GM23338 (cell line): ENCODE data around the gene PDZD7. TPM values are rescaled to one million over a fixed set of nuclear protein-coding genes. Genes with fewer than 3 reads are reported as not detected.

Experiments used
- ATAC-seq: fragments of 200-7000 bp; cut with Tn5 transposase; 3 replicates; pipeline ENCODE4 v1.9.1; 2020
- DNase-seq: peaks from one replicate; pipeline ENCODE4 v3.0.0-alpha.2; 2015; ENCODE audit warnings: low spot score
- H2AFZ ChIP-seq: fragments of 200-600 bp; sonication (generic); 2 replicates; pipeline ENCODE4 v1.8.0; 2016; ENCODE audit warnings: antibody characterized with exemption, mild to moderate bottlenecking, moderate library complexity
- H3F3A ChIP-seq: fragments of 200-600 bp; sonication (generic); replicated peaks from 2 replicates; pipeline ENCODE4 v1.8.0; 2017; ENCODE audit warnings: antibody characterized with exemption, mixed run types, low read depth
- H3K27ac ChIP-seq: fragments of 200-600 bp; sonication (generic); 2 replicates; pipeline ENCODE4 v1.6.1; 2016; ENCODE audit warnings: low read depth
- H3K27me3 ChIP-seq: fragments of 200-600 bp; sonication (generic); 2 replicates; pipeline ENCODE4 v1.8.0; 2016; ENCODE audit warnings: mild to moderate bottlenecking, mixed run types, moderate library complexity; ENCODE audit not compliant: insufficient read depth
- H3K36me3 ChIP-seq: fragments of 200-600 bp; sonication (generic); 2 replicates; pipeline ENCODE4 v1.8.0; 2016; ENCODE audit warnings: mild to moderate bottlenecking; ENCODE audit not compliant: insufficient read depth
- H3K4me1 ChIP-seq: fragments of 200-600 bp; sonication (generic); 2 replicates; pipeline ENCODE4 v1.8.0; 2016; ENCODE audit warnings: mild to moderate bottlenecking, moderate library complexity; ENCODE audit not compliant: insufficient read depth
- H3K4me2 ChIP-seq: fragments of 200-600 bp; sonication (generic); 2 replicates; pipeline ENCODE4 v1.7.1; 2017; ENCODE audit warnings: mixed run types
- H3K4me3 ChIP-seq: fragments of 200-600 bp; sonication (generic); 2 replicates; pipeline ENCODE4 v1.6.1; 2016; ENCODE audit warnings: mixed run types
- H3K79me2 ChIP-seq: fragments of 200-600 bp; sonication (generic); replicated peaks from 2 replicates; pipeline ENCODE4 v1.8.0; 2017; ENCODE audit warnings: mild to moderate bottlenecking; ENCODE audit not compliant: insufficient read depth
- H3K9me2 ChIP-seq: fragments of 200-600 bp; sonication (generic); 2 replicates; pipeline ENCODE4 v1.8.0; 2017; ENCODE audit not compliant: insufficient read depth
- H4K20me1 ChIP-seq: fragments of 200-600 bp; sonication (generic); replicated peaks from 2 replicates; pipeline ENCODE4 v1.8.0; 2017; ENCODE audit warnings: mild to moderate bottlenecking; ENCODE audit not compliant: insufficient read depth
- H3K27ac Mint-ChIP-seq: 2 replicates; pipeline ENCODE4 v1.8.0; 2020; ENCODE audit warnings: inconsistent platforms, mild to moderate bottlenecking, moderate library complexity, mixed read lengths
- H3K27me3 Mint-ChIP-seq: 3 replicates; pipeline ENCODE4 v1.8.0; 2022; ENCODE audit warnings: low read depth, mild to moderate bottlenecking, moderate library complexity, mixed read lengths, inconsistent platforms; ENCODE audit not compliant: insufficient read depth, poor library complexity
- H3K36me3 Mint-ChIP-seq: 3 replicates; pipeline ENCODE4 v1.8.0; 2021; ENCODE audit warnings: low read depth, mild to moderate bottlenecking, inconsistent platforms, moderate library complexity, mixed read lengths
- H3K4me1 Mint-ChIP-seq: 3 replicates; pipeline ENCODE4 v1.8.0; 2020; ENCODE audit warnings: mild to moderate bottlenecking, inconsistent platforms, mixed read lengths
- H3K4me3 Mint-ChIP-seq: 3 replicates; pipeline ENCODE4 v1.8.0; 2021; ENCODE audit warnings: moderate library complexity, mild to moderate bottlenecking, inconsistent platforms, mixed read lengths
- H3K9me3 Mint-ChIP-seq: 3 replicates; pipeline ENCODE4 v1.8.0; 2020; ENCODE audit warnings: moderate library complexity, mild to moderate bottlenecking, inconsistent platforms, mixed read lengths
- CREB1 ChIP-seq: fragments of 250-450 bp; sonication (Bioruptor Pico); IDR thresholded peaks from 2 replicates; pipeline ENCODE4 v1.5.0; 2020; ENCODE audit warnings: low read depth, mild to moderate bottlenecking, moderate library complexity
- CTCF ChIP-seq, 2 experiments: fragments of 200-600 bp in 1 of 2; sonication (generic) in 1 of 2; conservative IDR thresholded peaks; 2 replicates each; pipeline versions ENCODE4 v1.5.1 to v1.6.1; 2016 to 2017; ENCODE audit warnings: antibody characterized with exemption in 2 of 2, low read depth in 2 of 2, mild to moderate bottlenecking in 2 of 2, moderate library complexity in 1 of 2
- EZH2phosphoT487 ChIP-seq: fragments of 200-600 bp; sonication (generic); IDR thresholded peaks from one replicate; pipeline ENCODE4 v1.8.1; 2018; ENCODE audit warnings: antibody characterized with exemption; ENCODE audit not compliant: unreplicated experiment
- JUNB ChIP-seq: IDR thresholded peaks from one replicate; pipeline ENCODE4 v1.6.1; 2016; ENCODE audit warnings: antibody characterized with exemption; ENCODE audit not compliant: unreplicated experiment
- NANOG ChIP-seq: IDR thresholded peaks from 2 replicates; pipeline ENCODE4 v1.6.1; 2016; ENCODE audit warnings: antibody characterized with exemption, borderline replicate concordance
- ZNF462 ChIP-seq: fragments of 250-450 bp; sonication (Bioruptor Pico); IDR thresholded peaks from 2 replicates; pipeline ENCODE4 v1.5.0; 2020; ENCODE audit warnings: mild to moderate bottlenecking, moderate library complexity
- polyA plus RNA-seq: library from polyadenylated mRNA; unstranded; fragments of >200 nt; fragmentation: Nextera tagmentation; extraction: Ambion mirVana; gene quantifications from 2 replicates; pipeline ENCODE4 v1.2.1, GENCODE V29; 2016
- total RNA-seq: library from RNA; depleted of rRNA; stranded (reverse); fragments of >200 nt; shearing (Covaris generic); gene quantifications from 2 replicates; pipeline ENCODE4 v1.2.3, GENCODE V29; 2014

The PDZD7 gene
- total and polyA plus RNA-seq, 2 experiments from 2014 or later = 1.7 to 2.3 TPM

- TF ChIP-seq ZNF462 (CRISPR knock-in tag) (no peak), NANOG (no peak), JUNB (no peak), EZH2phosphoT487 (no peak), CREB1 (CRISPR knock-in tag) (no peak)
These were observed 23.9 kb upstream of the PDZD7 start (continued) for GRCh38 chr10:101054876-101055275.

GRCh38 chr10:101054351-101054750, 23.4 kb upstream of the PDZD7 start:
- no peak overlapping the region for H3K4me3 ChIP-seq
- no peak overlapping the region for H3K4me2 ChIP-seq
- H3K9me2 ChIP-seq = no peaks in the 10 kb centered on the region
- peaks cover 42% of the 10 kb centered on the region for H3K27me3 ChIP-seq
- Mint-ChIP-seq H3K27ac (no peak overlapping the region), H3K4me1 (peaks cover 10% of the 10 kb centered on the region), H3K27me3 (peaks cover 36% of the 10 kb centered on the region), H3K4me3 (no peak overlapping the region), H3K36me3 (no peaks in the 10 kb centered on the region; the same call in 2 of the 3 replicates), H3K9me3 (no peaks in the 10 kb centered on the region)
- peaks cover 11% of the 10 kb centered on the region for H3K4me1 ChIP-seq
- ATAC-seq (no peak), DNase-seq (no peak)
- peaks cover 13% of the 10 kb centered on the region; the same call in 1 of the 2 replicates for H3K79me2 ChIP-seq
- peaks cover 1% of the 10 kb centered on the region for H3F3A ChIP-seq
- H3K36me3 ChIP-seq = no peaks in the 10 kb centered on the region
- no peak overlapping the region for H2AFZ ChIP-seq
- H3K27ac ChIP-seq = no peak overlapping the region
- peaks cover 38% of the 10 kb centered on the region for H4K20me1 ChIP-seq
- no peak for TF ChIP-seq CTCF (conservative IDR thresholded peaks at IDR 0.05; ENCODE audit: low read depth in 2 of 2)
- no peak for TF ChIP-seq ZNF462 (CRISPR knock-in tag)
